Measurements from ENCODE around the gene TOLLIP. TPM values are rescaled to one million over a fixed set of nuclear protein-coding genes. Genes with fewer than 3 reads are reported as not detected.
A peak's percentile ranks its signal among the peaks of the same experiment; 100 is the strongest.
"Not testable (repeated sequence)": the region's sequence is repeated elsewhere in the genome, so short reads cannot be mapped to it uniquely, and the experiment has no call there.

Gene TOLLIP
- total RNA-seq = 10 to 100 TPM; 44.3 to 67.4 (median 59.8) TPM
- polyA plus RNA-seq = 10 to 100 TPM; 16.1 to 35.8 (median 18.7) TPM
- long read RNA-seq, donor 1, transcript TOLLIP-202 (6 exons, 3,617 nt) = major isoform, 17 of 17 reads
- long read RNA-seq, donor 1, partial matches to known transcripts = 0 of 17 reads
- long read RNA-seq, donor 1, other reads (novel, unspliced or antisense) = 0 of 17 reads
- long read RNA-seq, donor 2, transcript TOLLIP-202 (6 exons, 3,617 nt) = major isoform, 23 of 28 reads
- long read RNA-seq, donor 2, partial matches to known transcripts = 0 of 28 reads
- long read RNA-seq, donor 2, other reads (novel, unspliced or antisense) = 0 of 28 reads

GRCh38 chr11:1309498-1310317 is at the start of gene TOLLIP:
Gene TOLLIP (minus strand): TSS chr11:1309632. CDS start chr11:1309498, 134 bp downstream.
- peaks cover 0 to 16% (median 10%) of the 10 kb centered on the region in 8 donors for H3K9me3 ChIP-seq
- DNase-seq = peak; percentile 99
- TF ChIP-seq POLR2AphosphoS5 (IDR thresholded peaks at IDR 0.05) (peak; percentile 94 to 96 (median 95)), CTCF (IDR thresholded peaks at IDR 0.05 in 8 of 11, conservative IDR thresholded peaks at IDR 0.05 in 3 of 11) (peak in 6 of 11 experiments; percentile 20 to 39 (median 29)), POLR2A (IDR thresholded peaks at IDR 0.05) (peak in 2 of 3 donors; percentile 33 to 55)
- intact Hi-C loops (cut with DNase I; ENCODE audit: low total_unique reads) = loop anchor here (5.0 to 10.0 kb wide), 2 partner anchors 73 to 215 kb away; no protein-coding TSS in a partner anchor
- peak within 1 kb of the TSS; percentile 94 to 98 (median 96) for H3K27ac ChIP-seq
- H3K4me1 ChIP-seq = peaks cover 32 to 65% (median 59%) of the 10 kb centered on the region in 6 donors
- 2 to 19% (median 7%) methylated on average over 35 to 97 of the region's 97 CpGs for WGBS, 5 donors
- H3K36me3 ChIP-seq = peaks cover 0 to 25% (median 11%) of the 10 kb centered on the region in 6 donors
- peak within 1 kb of the TSS; percentile 75 to 91 (median 80) for H3K4me3 ChIP-seq
- H3K27me3 ChIP-seq (replicated peaks in 1 of 7) = no peaks in the 10 kb centered on the region

GRCh38 chr11:1358931-1359330 is 49.5 kb upstream of the TOLLIP start:
- H3K36me3 ChIP-seq; intact Hi-C loops (cut with DNase I; ENCODE audit: low total_unique reads); DNase-seq; H3K4me3 ChIP-seq; H3K9me3 ChIP-seq; H3K4me1 ChIP-seq: not testable (repeated sequence)
- Histone ChIP-seq H3K27ac (peak overlapping the region in 2 of 8 donors; percentile 56 to 58), H3K27me3 (replicated peaks in 1 of 7) (peaks cover 0 to 41% (median 0%) of the 10 kb centered on the region in 7 donors)
- WGBS, 5 donors = 87 to 91% (median 89%) methylated on average over 17 of the region's 17 CpGs

- no peak overlapping the region for H3K4me3 ChIP-seq
- H3K36me3 ChIP-seq = no peaks in the 10 kb centered on the region
- peaks cover 0 to under 1% (median 0%) of the 10 kb centered on the region in 8 donors for H3K9me3 ChIP-seq
- intact Hi-C loops (cut with DNase I; ENCODE audit: low total_unique reads) = no loop called here
- peak; percentile 74 for DNase-seq
- peak; percentile 20 to 74 (median 55) for TF ChIP-seq POLR2AphosphoS5 (IDR thresholded peaks at IDR 0.05)
- TF ChIP-seq POLR2A (IDR thresholded peaks at IDR 0.05) = no peak
- peak in 6 of 11 experiments; percentile 18 to 26 (median 23) for TF ChIP-seq CTCF (IDR thresholded peaks at IDR 0.05 in 8 of 11, conservative IDR thresholded peaks at IDR 0.05 in 3 of 11)
- H3K27me3 ChIP-seq (replicated peaks in 1 of 7) = peaks cover 0 to 41% (median 0%) of the 10 kb centered on the region in 7 donors
- H3K4me1 ChIP-seq = peaks cover 0 to 4% (median 0%) of the 10 kb centered on the region in 6 donors
- WGBS, 5 donors = 34 to 59% (median 46%) methylated on average over 7 to 16 of the region's 16 CpGs
- H3K27ac ChIP-seq = peak overlapping the region in 5 of 8 donors; percentile 27 to 58 (median 46)
Measured at GRCh38 chr11:1358286-1358685, 48.9 kb upstream of the TOLLIP start.

- intact Hi-C loops (cut with DNase I; ENCODE audit: low total_unique reads) = no loop called here
- DNase-seq = no peak
- Histone ChIP-seq H3K27ac (no peak overlapping the region), H3K27me3 (replicated peaks in 1 of 7) (peaks cover 0 to 30% (median 0%) of the 10 kb centered on the region in 7 donors), H3K36me3 (no peaks in the 10 kb centered on the region), H3K4me3 (no peak overlapping the region), H3K4me1 (peaks cover 0 to 4% (median 0%) of the 10 kb centered on the region in 6 donors), H3K9me3 (no peaks in the 10 kb centered on the region)
- TF ChIP-seq POLR2AphosphoS5 (IDR thresholded peaks at IDR 0.05) (no peak), POLR2A (IDR thresholded peaks at IDR 0.05) (no peak), CTCF (IDR thresholded peaks at IDR 0.05 in 8 of 11, conservative IDR thresholded peaks at IDR 0.05 in 3 of 11) (no peak)
- 88 to 94% (median 92%) methylated on average over 13 of the region's 13 CpGs for WGBS, 5 donors
Measured at GRCh38 chr11:1356478-1356960, 47.1 kb upstream of the TOLLIP start.
